Loucy (cell line): ENCODE data around the gene KRTDAP.

Experiments
- CTCF ChIP-seq: fragments of 200-600 bp; sonication (generic); conservative IDR thresholded peaks from 2 replicates; pipeline ENCODE4 v1.5.1; 2014; ENCODE audit warnings: mild to moderate bottlenecking, antibody characterized with exemption, low read length
- EZH2phosphoT487 ChIP-seq: fragments of 200-600 bp; IDR thresholded peaks from 2 replicates; pipeline ENCODE4 v1.6.1; 2018; ENCODE audit warnings: antibody characterized with exemption, mild to moderate bottlenecking, moderate library complexity, borderline replicate concordance

GRCh38 chr19:35484252-35485036 is 5.8 kb downstream of the KRTDAP start:
- TF ChIP-seq CTCF (no peak), EZH2phosphoT487 (no peak)
